Common myeloid progenitor, CD34-positive (primary cell): ENCODE results near the gene FAM118B.

Experiments
- CTCF ChIA-PET: fragments of 350-600 bp; sonication (Branson Sonifier 250); formaldehyde crosslinking; loops from one replicate; lab custom pipeline; 2021; ENCODE audit warnings: antibody characterized with exemption; lab: Charles Lee
- POLR2A ChIA-PET: fragments of 350-600 bp; sonication (Branson Sonifier 250); formaldehyde crosslinking; loops from one replicate; lab custom pipeline; 2021; ENCODE audit warnings: antibody characterized with exemption; lab: Charles Lee
- DNase-seq, 3 donors: peaks; one replicate each; pipeline versions ENCODE4 v3.0.0 to v3.0.0-alpha.2; 2013
- H3K27ac ChIP-seq, 2 experiments: 1 replicate in 1 of 2; 2 replicates in 1 of 2; pipeline ENCODE4 v1.7.0; 2013; ENCODE audit warnings: inconsistent platforms in 2 of 2, low read length in 2 of 2, mild to moderate bottlenecking in 2 of 2, low read depth in 1 of 2, moderate library complexity in 1 of 2; ENCODE audit not compliant: severe bottlenecking in 2 of 2, insufficient read depth in 1 of 2, poor library complexity in 1 of 2
- H3K27me3 ChIP-seq, 5 experiments: replicated peaks in 2 of 5; 1 replicate in 3 of 5; 2 replicates in 2 of 5; pipeline versions ENCODE4 v1.6.1 to v1.7.0; 2013; ENCODE audit warnings: low read length in 4 of 5, mild to moderate bottlenecking in 2 of 5, moderate library complexity in 2 of 5, inconsistent platforms in 1 of 5; ENCODE audit not compliant: insufficient read depth in 5 of 5, control insufficient read depth in 4 of 5
- H3K36me3 ChIP-seq, 4 experiments: 1 replicate in 2 of 4; 2 replicates in 2 of 4; pipeline versions ENCODE4 v1.6.1 to v1.7.0; 2013; ENCODE audit warnings: low read length in 3 of 4, control low read depth in 1 of 4, mild to moderate bottlenecking in 1 of 4; ENCODE audit not compliant: control insufficient read depth in 4 of 4, insufficient read depth in 4 of 4
- H3K4me1 ChIP-seq, 4 experiments: 1 replicate in 3 of 4; 2 replicates in 1 of 4; pipeline versions ENCODE4 v1.6.1 to v1.7.1; 2013; ENCODE audit warnings: low read length in 3 of 4, mild to moderate bottlenecking in 3 of 4, control low read depth in 1 of 4, inconsistent platforms in 1 of 4, moderate library complexity in 1 of 4; ENCODE audit not compliant: control insufficient read depth in 4 of 4, insufficient read depth in 4 of 4; ENCODE audit errors: control extremely low read depth in 1 of 4
- H3K4me3 ChIP-seq, 7 experiments: 1 replicate in 4 of 7; 2 replicates in 3 of 7; pipeline versions ENCODE4 v1.5.1 to v1.7.0; 2013; ENCODE audit warnings: mild to moderate bottlenecking in 7 of 7, low read length in 6 of 7, moderate library complexity in 6 of 7, inconsistent platforms in 2 of 7, low read depth in 2 of 7, control low read depth in 1 of 7; ENCODE audit not compliant: insufficient read depth in 4 of 7, control insufficient read depth in 1 of 7; ENCODE audit errors: extremely low read depth in 1 of 7
- H3K9me3 ChIP-seq, 5 experiments: 1 replicate in 4 of 5; 2 replicates in 1 of 5; pipeline versions ENCODE4 v1.6.1 to v1.7.1; 2013; ENCODE audit warnings: low read length in 4 of 5, mild to moderate bottlenecking in 2 of 5, inconsistent platforms in 1 of 5, low read depth in 1 of 5, moderate library complexity in 1 of 5; ENCODE audit not compliant: control insufficient read depth in 4 of 5, insufficient read depth in 2 of 5; ENCODE audit errors: control extremely low read depth in 1 of 5
- WGBS: methylation state at CpG from one replicate; pipeline ENCODE4 v1.1.5; 2013; ENCODE audit not compliant: insufficient coverage; 5-methylcytosine and 5-hydroxymethylcytosine counted together

Gene FAM118B

GRCh38 chr11:126186708-126187529, 24.7 kb upstream of the FAM118B start:
- H3K27ac ChIP-seq = no peak overlapping the region
- 86% methylated on average over 14 of the region's 22 CpGs for WGBS
- no peak overlapping the region for H3K4me3 ChIP-seq
- CTCF ChIA-PET = interaction anchor here (0.7 to 8.3 kb wide), 4 partner anchors 11 to 263 kb away, joined by 3 to 84 read pairs (median 4); no protein-coding TSS in a partner anchor
- POLR2A ChIA-PET = no interaction called here
- H3K9me3 ChIP-seq = no peaks in the 10 kb centered on the region
- no peaks in the 10 kb centered on the region for H3K27me3 ChIP-seq
- no peak for DNase-seq
- peaks cover 0 to 11% (median 0%) of the 10 kb centered on the region in 4 experiments for H3K4me1 ChIP-seq
- peaks cover 2 to 38% (median 21%) of the 10 kb centered on the region in 4 experiments for H3K36me3 ChIP-seq

- no peak overlapping the region for H3K4me3 ChIP-seq
- H3K36me3 ChIP-seq = peaks cover 2 to 54% (median 32%) of the 10 kb centered on the region in 4 experiments
- H3K27me3 ChIP-seq = no peaks in the 10 kb centered on the region
- WGBS = 84% methylated on average over 13 of the region's 15 CpGs
- H3K9me3 ChIP-seq = no peaks in the 10 kb centered on the region
- no peaks in the 10 kb centered on the region for H3K4me1 ChIP-seq
- ChIA-PET POLR2A (no interaction called here), CTCF (interaction anchor here (1.6 to 8.3 kb wide), 2 partner anchors 10 to 265 kb away, joined by 4 to 84 read pairs; no protein-coding TSS in a partner anchor)
- no peak overlapping the region for H3K27ac ChIP-seq
- DNase-seq = no peak
Observed at GRCh38 chr11:126188332-126189108, 23.1 kb upstream of the FAM118B start.

- peaks cover 2 to 56% (median 32%) of the 10 kb centered on the region in 4 experiments for H3K36me3 ChIP-seq
- no peak overlapping the region for H3K27ac ChIP-seq
- no peaks in the 10 kb centered on the region for H3K9me3 ChIP-seq
- CTCF ChIA-PET = interaction anchor here (1.2 to 8.3 kb wide), 4 partner anchors 9 to 266 kb away, joined by 3 to 84 read pairs (median 4); no protein-coding TSS in a partner anchor
- DNase-seq = no peak
- no peaks in the 10 kb centered on the region for H3K4me1 ChIP-seq
- no peaks in the 10 kb centered on the region for H3K27me3 ChIP-seq
- POLR2A ChIA-PET = no interaction called here
- H3K4me3 ChIP-seq = no peak overlapping the region
- WGBS = 94% methylated on average over 21 of the region's 22 CpGs
Observed at GRCh38 chr11:126189109-126189929, 22.3 kb upstream of the FAM118B start.

DNA sequence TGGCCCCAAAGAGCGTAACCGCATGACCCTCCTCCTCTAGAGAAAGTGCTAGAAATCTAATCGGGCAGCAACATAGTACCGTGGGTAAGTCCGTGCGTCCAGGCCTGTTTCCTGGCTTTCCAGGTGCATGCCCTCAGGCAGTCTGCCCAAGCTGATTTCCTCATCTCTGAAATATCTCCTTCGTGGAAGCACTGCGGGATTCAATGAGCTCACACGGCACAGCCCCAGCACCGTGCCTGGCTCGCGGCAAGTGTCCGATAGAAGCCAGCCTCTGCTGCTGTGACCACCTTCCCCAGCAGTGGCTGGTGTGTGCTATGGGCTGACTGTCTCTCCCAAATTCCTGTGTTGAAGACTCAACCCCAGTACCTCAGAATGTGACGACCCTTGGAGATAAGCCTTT, 20.8 kb upstream of the FAM118B start:
- peaks cover 0 to 7% (median 3%) of the 10 kb centered on the region in 5 experiments for H3K9me3 ChIP-seq
- no peak overlapping the region for H3K27ac ChIP-seq
- peaks cover 3 to 61% (median 41%) of the 10 kb centered on the region in 4 experiments for H3K36me3 ChIP-seq
- no peaks in the 10 kb centered on the region for H3K27me3 ChIP-seq
- no peak for DNase-seq
- 92% methylated on average over 13 of the region's 14 CpGs for WGBS
- POLR2A ChIA-PET = interaction anchor here (0.6 kb wide), 1 partner anchor 1258 kb away, joined by 6 read pairs; no protein-coding TSS in a partner anchor
- H3K4me3 ChIP-seq = no peak overlapping the region
- CTCF ChIA-PET = interaction anchor here (0.8 to 8.3 kb wide), 5 partner anchors 11 to 267 kb away, joined by 3 to 84 read pairs (median 3); no protein-coding TSS in a partner anchor
- H3K4me1 ChIP-seq = no peaks in the 10 kb centered on the region

DNA sequence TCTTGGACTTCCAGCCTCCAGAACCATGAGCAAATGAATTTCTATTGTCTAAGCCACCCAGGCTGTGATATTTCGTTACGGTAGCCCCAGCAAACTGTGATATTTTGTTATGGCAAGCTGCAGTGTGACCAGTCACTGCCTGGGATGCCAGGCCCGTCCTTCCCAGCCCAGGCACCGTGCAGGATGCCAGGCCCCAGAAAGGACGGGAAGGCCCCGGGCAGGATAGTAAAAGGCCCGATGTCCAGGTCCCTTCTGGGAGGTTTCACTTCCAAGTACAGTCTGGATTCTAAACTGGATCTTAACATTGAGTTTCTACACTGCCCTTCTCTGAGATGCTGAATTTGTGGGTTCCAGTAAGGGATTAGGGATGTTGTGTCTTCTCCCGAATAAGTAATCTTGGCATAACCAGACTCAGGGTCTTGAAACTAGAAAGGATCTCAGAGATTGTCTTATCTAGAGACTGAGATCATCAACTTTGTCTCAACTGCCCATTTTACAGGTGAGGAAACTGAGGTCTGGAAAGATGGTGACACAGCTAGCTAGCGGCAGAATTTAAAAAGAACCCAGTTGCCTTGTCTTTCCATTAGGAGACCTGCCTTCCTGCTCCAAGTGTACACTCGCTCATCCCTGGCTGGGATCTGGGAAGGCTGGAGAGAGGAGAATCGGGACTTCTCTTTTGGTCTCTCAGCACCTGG, 20.1 kb upstream of the FAM118B start:
- ChIA-PET POLR2A (interaction anchor here (0.6 to 0.7 kb wide), 2 partner anchors 189 to 1259 kb away, joined by 3 to 6 read pairs; no protein-coding TSS in a partner anchor), CTCF (interaction anchor here (1.3 to 8.3 kb wide), 6 partner anchors 12 to 268 kb away, joined by 3 to 84 read pairs (median 10); no protein-coding TSS in a partner anchor)
- WGBS = 92% methylated on average over 10 of the region's 11 CpGs
- Histone ChIP-seq H3K27me3 (no peaks in the 10 kb centered on the region), H3K9me3 (peaks cover 0 to 11% (median 8%) of the 10 kb centered on the region in 5 experiments), H3K4me1 (no peaks in the 10 kb centered on the region), H3K27ac (no peak overlapping the region), H3K4me3 (no peak overlapping the region), H3K36me3 (peaks cover 6 to 60% (median 46%) of the 10 kb centered on the region in 4 experiments)
- DNase-seq = no peak

DNA sequence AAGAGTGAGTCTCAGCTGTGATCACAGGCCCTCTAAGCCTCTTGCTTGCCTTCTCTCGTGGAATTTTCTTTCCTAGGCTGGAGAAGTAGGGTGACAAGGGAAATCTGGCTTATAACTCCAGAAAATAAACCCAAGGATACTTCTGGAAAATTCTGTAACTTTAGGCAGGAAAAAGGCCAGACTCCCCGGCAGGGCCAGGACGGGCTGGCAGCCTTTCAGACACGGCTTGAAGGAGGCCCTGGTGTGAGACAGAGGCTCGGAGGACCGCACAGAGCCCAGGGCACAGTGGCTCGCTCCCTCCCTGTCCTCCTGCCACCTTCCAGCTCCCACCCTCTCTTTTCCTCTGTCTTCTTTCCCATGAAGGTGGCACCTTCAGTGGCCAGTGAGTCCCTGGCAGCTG, 19.2 kb upstream of the FAM118B start:
- no peaks in the 10 kb centered on the region for H3K4me1 ChIP-seq
- H3K4me3 ChIP-seq = no peak overlapping the region
- peaks cover 0 to 17% (median 11%) of the 10 kb centered on the region in 5 experiments for H3K9me3 ChIP-seq
- peaks cover 13 to 65% (median 51%) of the 10 kb centered on the region in 4 experiments for H3K36me3 ChIP-seq
- WGBS = 91% methylated on average over 6 of the region's 7 CpGs
- no peak for DNase-seq
- CTCF ChIA-PET = interaction anchor here (1.3 to 8.3 kb wide), 9 partner anchors 11 to 274 kb away, joined by 3 to 84 read pairs (median 11); no protein-coding TSS in a partner anchor
- no peaks in the 10 kb centered on the region for H3K27me3 ChIP-seq
- POLR2A ChIA-PET = interaction anchor here (0.7 kb wide), 1 partner anchor 189 kb away, joined by 3 read pairs; no protein-coding TSS in a partner anchor
- no peak overlapping the region for H3K27ac ChIP-seq
